Right ventricle myocardium superior (tissue), 1 donor: Measurements from ENCODE around the gene NR3C1. TPM values are rescaled to one million over a fixed set of nuclear protein-coding genes. Genes with fewer than 3 reads are reported as not detected.

Experiments used
- ATAC-seq: fragments of 200-7000 bp; cut with Tn5 transposase; one replicate; pipeline ENCODE4 v1.9.1; 2020; ENCODE audit warnings: mild to moderate bottlenecking; ENCODE audit not compliant: poor library complexity
- DNase-seq: peaks from one replicate; pipeline ENCODE4 v3.0.0-alpha.2; 2020
- intact Hi-C: fragments of 100-400 bp; cut with DNase I; formaldehyde crosslinking; loops from one replicate; pipeline ENCODE4 v1.11.2; 2022
- total RNA-seq: library from RNA; stranded (reverse); fragmentation: NEBNext Ultra II Directional; extraction: Animal tissue kit (Norgen Biotek cat#: 25700); gene quantifications from one replicate; pipeline ENCODE4 v1.2.1, GENCODE V29; 2021
- donor health status: DM: no; HTN: yes; CAD: no; lungs with severe emphysema.

Gene NR3C1
- total RNA-seq, 1 donor from 2014 or later = 48.9 TPM

- no peak for ATAC-seq
- DNase-seq = no peak
- intact Hi-C loops = no loop called here
Observed at GRCh38 chr5:143376911-143377813, 26.3 kb downstream of the NR3C1 start.

DNA sequence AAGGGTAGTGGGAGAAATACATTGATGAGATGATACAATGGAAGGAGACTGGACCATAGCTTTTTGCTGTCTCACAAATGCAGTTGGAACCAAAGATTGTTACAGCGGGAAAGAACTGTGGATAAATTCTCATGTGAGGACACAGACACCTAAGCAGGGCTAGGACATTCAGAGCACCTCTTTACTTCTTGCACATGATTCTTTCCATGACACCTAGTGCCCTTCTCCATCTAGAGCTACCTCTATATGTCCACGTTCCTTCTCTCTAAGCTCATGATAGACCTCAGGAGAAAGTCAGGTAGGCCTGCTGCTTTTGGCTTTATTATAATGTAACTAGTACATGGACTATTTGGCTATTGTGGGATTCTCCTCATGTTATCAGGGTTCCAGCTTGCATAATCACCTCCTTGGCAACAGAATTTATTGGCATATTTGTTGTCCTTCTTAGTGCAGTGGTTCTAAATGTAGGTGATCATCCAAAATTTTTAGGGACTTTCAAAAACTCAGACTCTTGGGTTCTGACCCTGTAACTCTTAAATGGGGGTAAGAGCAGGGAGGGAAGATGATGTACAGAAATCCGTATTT lies 27.2 kb downstream of the NR3C1 start:
- DNase-seq (no peak), ATAC-seq (no peak)
- intact Hi-C loops = no loop called here

DNA sequence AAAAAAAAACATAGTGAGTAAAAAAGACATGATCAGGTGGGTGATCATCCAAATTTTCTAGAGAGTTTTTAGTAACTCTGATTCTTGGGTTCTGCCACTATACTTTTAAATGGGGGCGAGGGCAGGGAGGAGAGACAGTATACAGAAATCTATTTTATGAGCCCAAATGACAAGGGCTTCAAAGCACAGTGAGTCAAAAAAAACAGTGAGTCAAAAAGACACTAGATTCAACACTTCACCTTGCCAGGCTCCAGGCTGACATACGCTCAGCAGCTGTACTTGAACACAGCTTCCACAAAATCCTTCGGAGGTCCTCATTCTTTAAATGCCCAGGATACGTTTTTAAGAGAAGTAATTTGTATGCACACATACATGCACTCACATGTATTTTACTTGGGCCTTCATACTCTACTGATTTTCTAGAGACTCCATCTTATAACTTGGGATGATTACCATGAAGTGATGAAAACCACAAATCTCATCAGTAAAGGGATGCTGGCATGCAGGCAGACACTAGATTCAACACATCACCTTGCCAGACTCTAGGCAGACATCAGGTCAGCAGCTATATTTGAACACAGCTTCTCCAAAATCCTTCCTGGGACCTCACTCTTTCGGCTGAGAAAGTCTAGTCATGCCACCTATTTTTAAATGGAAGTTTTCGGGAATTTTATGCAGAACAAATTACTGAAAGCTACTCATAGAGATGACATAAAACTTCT lies 28.8 kb downstream of the NR3C1 start:
- ATAC-seq (peak; percentile 19), DNase-seq (no peak)
- intact Hi-C loops = no loop called here

DNA sequence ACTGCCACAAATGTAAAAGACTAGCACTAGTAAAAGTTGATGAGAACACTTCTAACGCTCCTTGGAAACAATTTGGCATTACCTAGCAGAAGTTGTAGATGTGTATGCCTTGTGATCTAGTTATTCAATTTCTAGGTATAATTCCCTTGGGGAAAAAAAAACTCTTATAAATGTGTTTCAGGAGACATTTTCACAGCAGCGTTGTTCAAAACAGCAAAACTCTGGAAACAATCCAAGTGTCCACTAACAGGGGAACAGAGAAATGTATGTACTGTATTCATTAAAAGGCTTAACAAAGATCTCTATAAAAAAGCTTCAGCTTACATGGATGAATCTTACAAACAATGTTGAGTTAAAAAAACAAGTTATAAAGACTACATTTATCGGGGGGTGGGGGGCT lies 30.4 kb downstream of the NR3C1 start:
- intact Hi-C loops = no loop called here
- DNase-seq = no peak
- no peak for ATAC-seq

DNA sequence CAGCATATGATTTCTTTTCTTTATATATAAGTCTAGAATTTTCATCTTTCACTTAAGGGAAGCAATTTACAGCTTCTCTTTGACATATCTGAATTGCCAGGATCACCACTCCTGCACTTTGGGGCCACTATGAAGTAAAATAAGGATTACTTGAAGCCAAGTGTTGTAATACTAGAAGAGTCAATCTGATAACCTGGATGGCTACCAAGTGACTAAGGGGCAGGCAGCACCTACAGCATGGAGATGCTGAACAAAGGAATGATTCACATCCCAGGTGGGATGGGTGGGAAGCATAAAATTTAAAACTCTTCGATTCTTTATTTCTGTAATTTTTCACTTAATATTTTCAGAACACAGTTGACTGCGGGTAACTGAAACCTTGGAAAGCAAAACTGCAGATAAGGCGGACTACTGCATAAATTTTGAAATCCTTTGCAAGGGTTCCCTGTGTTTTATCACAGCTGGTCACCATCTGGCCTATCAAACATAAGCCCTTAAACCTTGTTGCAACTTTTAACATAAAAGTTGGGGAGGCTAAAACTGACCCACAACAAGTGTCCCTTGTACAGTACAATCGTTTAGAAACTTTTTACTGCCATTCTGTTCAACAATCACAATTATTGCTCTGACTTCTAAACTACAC lies 31.2 kb downstream of the NR3C1 start:
- intact Hi-C loops = no loop called here
- DNase-seq (no peak), ATAC-seq (peak; percentile 54)

GRCh38 chr5:143370440-143370839 lies 33.0 kb downstream of the NR3C1 start:
- intact Hi-C loops = no loop called here
- no peak for DNase-seq
- no peak for ATAC-seq

GRCh38 chr5:143364061-143364460 lies 39.4 kb downstream of the NR3C1 start:
- ATAC-seq = no peak
- no peak for DNase-seq
- intact Hi-C loops = no loop called here

- intact Hi-C loops = no loop called here
- DNase-seq (no peak), ATAC-seq (no peak)
Observed at GRCh38 chr5:143362664-143363227, 40.7 kb downstream of the NR3C1 start.

DNA sequence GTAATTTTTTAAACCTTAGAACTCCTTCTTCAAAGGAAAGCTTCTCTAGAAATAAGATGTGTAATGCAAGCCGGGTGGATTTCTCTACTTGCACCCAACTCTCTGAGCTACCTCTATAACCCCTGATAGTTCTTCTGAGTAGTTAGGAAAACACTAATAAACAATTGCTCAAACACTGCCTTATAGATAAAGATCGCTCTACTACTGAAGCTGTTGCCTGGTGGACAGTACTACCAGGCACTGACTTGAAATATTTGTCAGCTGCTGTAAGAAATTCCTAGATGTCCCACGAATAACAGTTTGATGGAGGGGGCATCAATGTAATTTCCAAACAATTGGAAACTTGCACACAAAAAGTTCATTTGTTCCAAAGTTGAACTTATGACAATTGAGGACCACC lies 42.0 kb downstream of the NR3C1 start:
- intact Hi-C loops = no loop called here
- DNase-seq (no peak), ATAC-seq (no peak)

GRCh38 chr5:143360755-143361154 lies 42.7 kb downstream of the NR3C1 start:
- intact Hi-C loops = no loop called here
- no peak for DNase-seq
- ATAC-seq = no peak

- intact Hi-C loops = no loop called here
- DNase-seq (no peak), ATAC-seq (no peak)
Observed at GRCh38 chr5:143359869-143360268, 43.6 kb downstream of the NR3C1 start.

DNA sequence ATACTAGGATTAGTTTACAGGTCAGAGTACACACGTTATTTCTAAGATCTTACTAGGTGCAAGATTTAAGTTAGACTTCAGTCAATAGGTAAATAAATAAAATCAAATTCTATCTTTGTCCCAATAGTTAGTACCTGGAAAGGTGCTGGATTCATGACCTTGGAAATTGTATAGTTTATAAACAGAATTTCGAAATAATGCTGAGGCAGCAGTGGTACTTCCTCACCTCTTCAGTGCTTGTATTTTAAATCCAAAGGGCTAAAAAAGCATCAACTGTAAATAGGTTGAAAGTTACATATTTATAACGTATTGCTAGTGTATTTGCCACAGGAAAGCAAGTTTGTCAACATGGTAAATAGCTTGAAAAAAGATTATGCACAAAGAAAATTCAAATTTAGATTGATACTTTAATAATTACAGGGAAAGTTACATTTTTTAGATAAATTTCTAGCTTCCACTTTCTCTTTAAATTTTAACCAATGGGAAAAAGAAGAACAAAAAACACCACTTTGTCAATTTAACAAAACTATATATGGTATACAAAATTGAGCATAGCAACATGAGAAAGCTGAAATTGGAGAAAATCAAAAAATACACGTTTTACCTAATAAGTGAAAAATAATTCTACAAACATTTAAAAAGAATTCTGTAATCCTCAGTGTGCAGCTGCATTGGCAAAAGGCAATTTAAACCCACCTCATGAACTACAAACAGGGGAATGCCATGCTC lies 46.5 kb downstream of the NR3C1 start:
- ATAC-seq (no peak), DNase-seq (no peak)
- intact Hi-C loops = no loop called here

DNA sequence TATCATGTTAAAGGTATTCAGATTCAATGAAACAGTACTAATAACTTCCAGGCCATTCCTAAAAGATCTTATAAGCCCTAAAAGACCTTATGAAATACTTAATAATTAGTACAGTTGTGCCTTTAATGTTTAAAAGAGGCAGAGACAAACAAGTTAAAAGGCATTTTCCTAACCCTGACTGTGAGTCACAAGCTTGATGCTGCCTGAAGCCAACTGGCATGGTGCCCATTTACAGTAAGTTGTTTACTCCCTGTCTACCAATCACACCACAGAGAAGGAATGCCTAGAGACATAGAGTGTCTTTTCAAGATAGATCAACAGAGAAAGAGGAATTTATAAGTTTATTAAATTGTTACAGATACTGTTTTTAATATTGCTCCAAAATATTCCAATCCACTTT lies 47.8 kb downstream of the NR3C1 start:
- intact Hi-C loops = no loop called here
- ATAC-seq = peak; percentile 85
- DNase-seq = peak; percentile 50

- DNase-seq (no peak), ATAC-seq (no peak)
- intact Hi-C loops = no loop called here
Observed at GRCh38 chr5:143354025-143354424, 49.5 kb downstream of the NR3C1 start.

- DNase-seq = no peak
- intact Hi-C loops = no loop called here
- ATAC-seq = no peak
Observed at GRCh38 chr5:143352691-143353090, 50.8 kb downstream of the NR3C1 start.

GRCh38 chr5:143350751-143351602 lies 52.5 kb downstream of the NR3C1 start:
- DNase-seq (no peak), ATAC-seq (peak; percentile 16)
- intact Hi-C loops = no loop called here

DNA sequence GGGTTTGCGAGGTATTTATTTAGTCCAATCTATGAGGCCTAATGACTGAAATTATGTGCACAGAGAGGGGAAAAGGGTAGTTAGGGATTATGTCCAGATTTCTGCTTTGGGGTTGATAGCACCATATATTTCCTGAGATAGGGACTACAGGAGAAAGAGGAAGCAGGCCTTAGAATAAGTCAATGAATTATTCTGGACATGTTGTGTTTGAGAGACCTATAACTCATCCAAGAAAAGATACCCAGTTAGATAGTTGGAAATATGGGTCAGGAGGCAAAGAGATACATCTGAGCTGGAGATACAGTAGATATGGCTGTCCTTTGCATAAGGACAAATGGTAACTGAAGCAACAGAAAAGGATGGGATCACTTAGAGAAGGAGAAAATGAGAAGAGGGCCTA lies 53.1 kb downstream of the NR3C1 start:
- DNase-seq = no peak
- intact Hi-C loops = no loop called here

DNA sequence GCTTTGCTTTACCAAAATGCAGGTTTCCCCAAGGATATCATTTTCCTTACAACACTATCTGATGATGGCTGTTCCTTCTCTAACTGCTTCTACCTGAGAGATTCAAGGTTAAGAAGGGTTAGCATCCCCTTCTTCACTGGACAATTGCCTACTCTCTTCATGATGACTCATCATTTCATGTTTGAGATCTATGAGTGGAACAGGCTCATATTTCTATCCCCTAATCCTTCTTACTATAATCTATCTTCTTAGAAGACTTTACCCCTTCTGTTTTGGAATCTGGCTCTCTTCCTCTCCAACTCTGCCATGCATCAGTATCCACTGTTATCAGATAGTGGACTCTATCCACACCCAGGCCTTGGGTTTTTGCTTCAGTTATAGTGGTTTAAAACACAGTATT lies 54.3 kb downstream of the NR3C1 start:
- DNase-seq = no peak
- intact Hi-C loops = no loop called here
- no peak for ATAC-seq

More for the DNA sequence above, 53.1 kb downstream of the NR3C1 start:
- ATAC-seq = no peak
